OCI-LY3 (cell line): ENCODE results near the gene PITPNC1.

ENCODE experiments used
- H2AFZ ChIP-seq: fragments of 200-600, 300-600 bp; shearing (Covaris generic); 2 replicates; pipeline ENCODE4 v1.6.0; 2014; ENCODE audit warnings: antibody characterized with exemption, low read depth, low read length
- H3K27ac ChIP-seq: fragments of 200-600, 300-600 bp; sonication (generic); 2 replicates; pipeline ENCODE4 v1.5.1; 2014; ENCODE audit warnings: mild to moderate bottlenecking, low read length, moderate library complexity, mixed read lengths
- H3K27me3 ChIP-seq: fragments of 200-600, 300-600 bp; sonication (generic); 2 replicates; pipeline ENCODE4 v1.6.1; 2014; ENCODE audit warnings: low read depth, low read length, mixed read lengths
- H3K36me3 ChIP-seq: fragments of 200-600, 300-600 bp; sonication (generic); replicated peaks from 2 replicates; pipeline ENCODE3; 2014; ENCODE audit warnings: low read depth, low read length, mixed read lengths
- H3K4me1 ChIP-seq: fragments of 300-600, 200-600 bp; sonication (generic); 2 replicates; pipeline ENCODE4 v1.6.1; 2014; ENCODE audit warnings: low read length, mixed read lengths
- H3K4me2 ChIP-seq: fragments of 200-600, 300-600 bp; sonication (generic); 2 replicates; pipeline ENCODE4 v1.6.1; 2014; ENCODE audit warnings: low read length, mixed read lengths
- H3K4me3 ChIP-seq: fragments of 300-600, 200-600 bp; sonication (generic); 2 replicates; pipeline ENCODE4 v1.5.1; 2014; ENCODE audit warnings: antibody characterized with exemption, mild to moderate bottlenecking, low read length, moderate library complexity
- H3K79me2 ChIP-seq: fragments of 300-600, 200-600 bp; shearing (Covaris generic); 2 replicates; pipeline ENCODE4 v1.6.1; 2014; ENCODE audit warnings: mild to moderate bottlenecking, low read length, mixed read lengths
- H3K9ac ChIP-seq: fragments of 300-600, 200-600 bp; shearing (Covaris generic); 2 replicates; pipeline ENCODE4 v1.6.0; 2014; ENCODE audit warnings: mild to moderate bottlenecking, low read length, moderate library complexity
- H3K9me3 ChIP-seq: fragments of 200-600, 300-600 bp; shearing (Covaris generic); 2 replicates; pipeline ENCODE4 v1.6.1; 2014; ENCODE audit warnings: low read length, mixed read lengths; ENCODE audit not compliant: insufficient read depth
- H4K20me1 ChIP-seq: fragments of 200-600, 300-600 bp; sonication (generic); 2 replicates; pipeline ENCODE4 v1.6.1; 2016; ENCODE audit warnings: low read length, mixed read lengths; ENCODE audit not compliant: insufficient read depth
- CTCF ChIP-seq: fragments of 200-600, 300-600 bp; sonication (generic); IDR thresholded peaks from 2 replicates; pipeline ENCODE4 v1.5.1; 2014; ENCODE audit warnings: antibody characterized with exemption, low read length, low read depth
- EZH2phosphoT487 ChIP-seq: fragments of 200-600 bp; shearing (Covaris generic); IDR thresholded peaks from 2 replicates; pipeline ENCODE4 v1.6.1; 2018; ENCODE audit warnings: antibody characterized with exemption, mixed run types, low read depth

PITPNC1 gene

GRCh38 chr17:67652433-67652832, 275.4 kb downstream of the PITPNC1 start:
- Histone ChIP-seq H3K9ac (no peak overlapping the region), H3K4me3 (no peak overlapping the region), H4K20me1 (no peaks in the 10 kb centered on the region), H2AFZ (no peak overlapping the region), H3K4me2 (no peak overlapping the region), H3K9me3 (no peaks in the 10 kb centered on the region), H3K79me2 (no peaks in the 10 kb centered on the region), H3K27ac (no peak overlapping the region), H3K27me3 (no peaks in the 10 kb centered on the region), H3K4me1 (peaks cover 22% of the 10 kb centered on the region), H3K36me3 (peaks cover 4% of the 10 kb centered on the region)
- TF ChIP-seq CTCF (no peak), EZH2phosphoT487 (no peak)

DNA sequence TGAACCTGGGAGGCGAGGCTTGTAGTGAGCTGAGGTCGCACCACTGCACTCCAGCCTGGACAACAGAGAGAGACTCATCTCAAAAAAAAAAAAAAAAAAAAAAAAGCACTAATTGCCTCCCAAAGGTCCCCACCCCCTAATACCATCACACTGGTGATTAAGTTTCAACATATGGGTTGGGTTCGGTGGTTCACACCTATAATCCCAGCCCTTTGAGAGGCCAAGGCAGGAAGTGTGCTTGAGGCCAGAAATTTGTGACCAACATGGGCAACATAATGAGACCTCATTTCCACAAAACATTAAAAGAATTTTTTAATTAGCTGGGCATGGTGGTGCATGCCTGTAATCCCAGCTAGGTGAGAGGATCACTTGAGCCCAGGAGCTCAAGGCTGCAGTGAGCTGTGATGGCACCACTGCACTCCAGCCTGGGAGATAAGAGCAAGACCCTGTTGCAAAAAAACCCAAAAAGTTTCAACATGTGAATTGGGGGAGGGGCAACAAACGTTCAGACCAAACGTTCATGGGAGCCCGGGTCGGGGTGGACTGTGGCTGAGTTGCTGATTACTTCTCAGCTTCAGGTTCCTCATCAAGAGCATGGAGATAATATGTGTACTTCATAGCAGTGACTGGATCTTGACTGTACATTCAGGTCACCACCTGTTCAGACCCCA, 278.5 kb downstream of the PITPNC1 start:
- TF ChIP-seq EZH2phosphoT487 (no peak), CTCF (no peak)
- Histone ChIP-seq H3K4me3 (no peak overlapping the region), H3K9me3 (peaks cover 10% of the 10 kb centered on the region), H3K4me1 (peaks cover 12% of the 10 kb centered on the region), H3K79me2 (no peaks in the 10 kb centered on the region), H3K36me3 (peaks cover 18% of the 10 kb centered on the region), H3K4me2 (no peak overlapping the region), H4K20me1 (no peaks in the 10 kb centered on the region), H2AFZ (no peak overlapping the region), H3K27ac (no peak overlapping the region), H3K27me3 (no peaks in the 10 kb centered on the region), H3K9ac (no peak overlapping the region)

DNA sequence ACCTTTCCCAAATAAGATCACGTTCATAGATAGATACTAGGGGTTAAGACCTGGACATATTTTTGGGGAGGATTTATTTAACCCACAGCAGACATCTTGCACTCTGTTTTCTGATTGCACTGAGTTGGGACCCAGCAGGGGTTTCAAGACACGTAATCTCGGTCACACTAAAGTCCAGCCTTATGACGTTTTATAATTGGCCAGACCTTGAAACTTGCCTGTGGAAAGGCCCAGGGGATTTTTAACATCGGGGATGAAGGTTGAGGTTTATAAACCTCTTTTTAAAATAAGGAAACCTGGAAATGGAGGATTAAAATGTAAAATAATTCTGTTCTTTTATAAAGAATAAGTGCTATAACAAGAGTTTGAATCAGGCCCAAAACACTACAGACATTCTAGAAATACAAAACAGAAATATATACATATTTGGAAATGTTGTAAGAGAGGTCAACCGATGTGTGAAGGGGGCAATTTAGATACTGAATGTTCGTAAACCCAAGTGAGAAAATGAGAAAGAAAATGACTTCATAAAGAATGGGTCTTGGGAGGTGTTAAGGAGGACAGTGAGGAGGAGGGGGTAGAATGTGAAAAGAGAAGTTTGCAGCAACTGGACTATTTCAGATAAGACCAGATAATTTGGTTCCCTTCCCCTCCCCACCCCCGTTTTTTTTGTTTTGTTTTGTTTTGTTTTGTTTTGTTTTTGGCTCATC, 279.6 kb downstream of the PITPNC1 start:
- Histone ChIP-seq H3K9me3 (peaks cover 10% of the 10 kb centered on the region), H3K4me3 (no peak overlapping the region), H3K27me3 (no peaks in the 10 kb centered on the region), H4K20me1 (no peaks in the 10 kb centered on the region), H3K4me2 (no peak overlapping the region), H3K27ac (no peak overlapping the region), H2AFZ (no peak overlapping the region), H3K36me3 (peaks cover 18% of the 10 kb centered on the region), H3K79me2 (no peaks in the 10 kb centered on the region), H3K9ac (no peak overlapping the region), H3K4me1 (peaks cover 2% of the 10 kb centered on the region; the same call in 1 of the 2 replicates)
- TF ChIP-seq CTCF (no peak), EZH2phosphoT487 (no peak)

DNA sequence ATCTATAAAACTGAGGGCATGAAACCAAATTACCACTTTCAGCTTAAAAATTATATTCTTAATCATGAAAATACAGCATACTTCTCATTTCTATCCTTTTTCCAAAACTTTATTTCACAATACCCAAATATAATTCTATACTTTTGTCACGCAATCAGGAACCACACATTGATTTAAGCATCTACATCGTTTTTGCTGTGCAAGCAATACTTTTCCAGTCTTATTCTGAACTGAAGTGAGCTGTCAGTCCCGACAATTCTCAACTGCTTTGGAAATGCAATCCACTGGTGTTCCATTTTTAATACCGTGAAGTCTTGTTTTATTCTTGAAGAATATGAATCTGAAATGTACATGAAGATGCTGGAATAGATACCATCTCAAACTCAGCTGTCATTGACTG, 280.5 kb downstream of the PITPNC1 start:
- Histone ChIP-seq H3K4me1 (no peaks in the 10 kb centered on the region), H3K79me2 (no peaks in the 10 kb centered on the region), H4K20me1 (no peaks in the 10 kb centered on the region), H3K4me2 (no peak overlapping the region), H3K9ac (no peak overlapping the region), H3K36me3 (peaks cover 20% of the 10 kb centered on the region), H2AFZ (no peak overlapping the region), H3K4me3 (no peak overlapping the region), H3K27ac (no peak overlapping the region), H3K27me3 (no peaks in the 10 kb centered on the region), H3K9me3 (peaks cover 10% of the 10 kb centered on the region)
- no peak for TF ChIP-seq CTCF
- TF ChIP-seq EZH2phosphoT487 = no peak
